MM.1S (cell line): ENCODE data around the gene ALG1L2.

ENCODE experiments used
- EZH2 ChIP-seq: fragments of 300-600 bp; sonication (generic); optimal IDR thresholded peaks from 2 replicates; pipeline ENCODE3; 2017; ENCODE audit warnings: low read depth, mild to moderate bottlenecking, antibody characterized with exemption, low read length, mixed read lengths
- EZH2phosphoT487 ChIP-seq: fragments of 300-600 bp; sonication (generic); IDR thresholded peaks from 2 replicates; pipeline ENCODE4 v1.6.1; 2018; ENCODE audit warnings: antibody characterized with exemption, low read length
- TF ChIP-seq, protein P1 (sequence below): fragments of 300-600 bp; sonication (generic); IDR thresholded peaks from 2 replicates; pipeline ENCODE4 v1.5.1; 2016; ENCODE audit warnings: antibody characterized with exemption, low read length, mixed read lengths

DNA sequence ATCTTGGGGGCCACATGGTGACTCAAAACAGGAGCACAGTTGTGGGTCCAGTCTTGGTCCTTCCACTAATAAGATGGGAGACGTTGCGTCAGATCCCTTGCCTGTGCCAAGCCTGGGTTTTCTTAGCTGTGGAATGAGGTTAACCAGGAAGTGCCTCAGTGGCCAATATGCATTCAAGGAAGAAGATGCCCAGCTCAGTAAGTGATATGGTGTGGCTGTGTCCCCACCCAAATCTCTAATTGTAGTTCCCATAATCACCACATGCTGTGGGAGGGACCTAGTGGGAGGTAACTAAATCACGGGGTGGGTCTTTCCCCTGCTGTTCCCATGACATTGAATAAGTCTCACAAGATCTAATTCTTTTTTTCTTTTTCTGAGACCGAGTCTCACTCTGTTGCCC, 6.4 kb downstream of the ALG1L2 start:
- TF ChIP-seq, protein P1, sequence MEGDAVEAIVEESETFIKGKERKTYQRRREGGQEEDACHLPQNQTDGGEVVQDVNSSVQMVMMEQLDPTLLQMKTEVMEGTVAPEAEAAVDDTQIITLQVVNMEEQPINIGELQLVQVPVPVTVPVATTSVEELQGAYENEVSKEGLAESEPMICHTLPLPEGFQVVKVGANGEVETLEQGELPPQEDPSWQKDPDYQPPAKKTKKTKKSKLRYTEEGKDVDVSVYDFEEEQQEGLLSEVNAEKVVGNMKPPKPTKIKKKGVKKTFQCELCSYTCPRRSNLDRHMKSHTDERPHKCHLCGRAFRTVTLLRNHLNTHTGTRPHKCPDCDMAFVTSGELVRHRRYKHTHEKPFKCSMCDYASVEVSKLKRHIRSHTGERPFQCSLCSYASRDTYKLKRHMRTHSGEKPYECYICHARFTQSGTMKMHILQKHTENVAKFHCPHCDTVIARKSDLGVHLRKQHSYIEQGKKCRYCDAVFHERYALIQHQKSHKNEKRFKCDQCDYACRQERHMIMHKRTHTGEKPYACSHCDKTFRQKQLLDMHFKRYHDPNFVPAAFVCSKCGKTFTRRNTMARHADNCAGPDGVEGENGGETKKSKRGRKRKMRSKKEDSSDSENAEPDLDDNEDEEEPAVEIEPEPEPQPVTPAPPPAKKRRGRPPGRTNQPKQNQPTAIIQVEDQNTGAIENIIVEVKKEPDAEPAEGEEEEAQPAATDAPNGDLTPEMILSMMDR = no peak
- TF ChIP-seq EZH2 = no peak
- TF ChIP-seq EZH2phosphoT487 = no peak
